Sigmoid colon (tissue), 4 donors: ENCODE measurements around the gene IL34.

Experiments
- CTCF ChIP-seq, 4 experiments: fragments of 450-650 bp in 3 of 4; fragments of 200-600 bp in 1 of 4; IDR thresholded peaks; one replicate each; pipeline ENCODE4 v1.5.1; 2016 to 2019; ENCODE audit warnings: antibody characterized with exemption in 4 of 4, mild to moderate bottlenecking in 3 of 4, moderate library complexity in 2 of 4
- EP300 ChIP-seq, 4 donors: sonication (generic); formaldehyde crosslinking; IDR thresholded peaks; one replicate each; pipeline ENCODE4 v1.6.1; 2017; ENCODE audit warnings: antibody characterized with exemption in 4 of 4
- POLR2AphosphoS5 ChIP-seq, 4 donors: sonication (generic); formaldehyde crosslinking; IDR thresholded peaks; one replicate each; pipeline ENCODE4 v1.6.1; 2017; ENCODE audit warnings: antibody characterized with exemption in 4 of 4

- TF ChIP-seq POLR2AphosphoS5 (IDR thresholded peaks at IDR 0.05) (no peak), CTCF (IDR thresholded peaks at IDR 0.05) (no peak), EP300 (IDR thresholded peaks at IDR 0.05) (no peak)
Measured at GRCh38 chr16:70696355-70696754, 50.0 kb downstream of the IL34 start.
